B cell (primary cell): ENCODE results near the gene JARID2.

Experiments used
- CTCF ChIP-seq: fragments of 200-600 bp; IDR thresholded peaks from one replicate; pipeline ENCODE4 v1.8.0; 2022; ENCODE audit warnings: antibody characterized with exemption, mild to moderate bottlenecking
- EZH2 ChIP-seq: IDR thresholded peaks from 2 replicates; pipeline ENCODE4 v1.6.1; 2012; ENCODE audit warnings: borderline replicate concordance, low read depth, mild to moderate bottlenecking, moderate library complexity, low read length; ENCODE audit not compliant: insufficient read depth, poor library complexity, severe bottlenecking

- TF ChIP-seq CTCF (no peak), EZH2 (no peak)
Measured at GRCh38 chr6:15339081-15339480, 93.2 kb downstream of the JARID2 start.
